ENCODE results near the gene ZDHHC14. TPM values are rescaled to one million over a fixed set of nuclear protein-coding genes. Genes with fewer than 3 reads are reported as not detected.

ZDHHC14 gene
- total RNA-seq, 1 experiment from 2014 or later, result 1.7 TPM

DNA sequence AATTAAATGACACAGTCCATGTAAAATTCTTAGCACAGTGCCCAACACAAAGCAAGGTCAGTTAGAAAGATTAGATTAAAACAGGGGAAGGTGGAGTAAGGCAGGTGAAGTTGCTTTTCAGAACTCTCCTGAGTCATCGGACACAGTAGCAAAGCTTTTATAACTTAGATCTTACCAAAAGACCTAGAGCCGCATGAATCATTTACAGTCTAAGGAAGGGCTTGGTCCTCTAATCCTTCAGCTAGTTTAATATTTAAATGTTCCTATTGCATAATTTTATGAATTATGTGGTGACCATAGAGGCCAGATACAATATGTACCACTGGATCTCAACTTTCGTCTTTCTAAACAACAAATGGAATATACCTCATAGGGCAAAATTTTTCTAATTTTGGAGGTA, 240.0 kb downstream of the ZDHHC14 start:
- no peak overlapping the region for H4K8ac ChIP-seq (replicated peaks; ENCODE audit: insufficient read length, low read depth, low read length)
- H3T11ph ChIP-seq (ENCODE audit: low read length), result no peak overlapping the region
- Mint-ChIP-seq H3K27me3 (ENCODE audit: low read depth) (no peaks in the 10 kb centered on the region; the same call in none of the 2 replicates), H3K4me1 (peaks cover 12 to 14% of the 10 kb centered on the region in 2 experiments), H3K4me3 (no peak overlapping the region), H3K9me3 (peaks cover 0 to 3% of the 10 kb centered on the region in 2 experiments; a peak in 3 of 5 replicates), H3K27ac (no peak overlapping the region), H3K36me3 (ENCODE audit: insufficient read depth in 1 of 3, low read depth in 3 of 3) (peaks cover 0 to 7% (median 0%) of the 10 kb centered on the region in 3 experiments; a peak in 1 of 7 replicates)
- no peak overlapping the region for H3K4me2 ChIP-seq (ENCODE audit: insufficient read depth, insufficient read length, low read length)
- no peak overlapping the region for H2BK15ac ChIP-seq (ENCODE audit: low read depth, low read length)
- no peak overlapping the region for H2BK12ac ChIP-seq (ENCODE audit: insufficient read length, low read depth, low read length)
- H3K27ac ChIP-seq (ENCODE audit: insufficient read length, low read depth, low read length), result no peak overlapping the region
- H3K9me3 ChIP-seq (ENCODE audit: control insufficient read depth, low read depth, low read length), result no peaks in the 10 kb centered on the region
- no peak overlapping the region for H2BK5ac ChIP-seq (ENCODE audit: insufficient read length, low read length)
- H3K4me1 ChIP-seq (ENCODE audit: insufficient read depth, low read length), result no peaks in the 10 kb centered on the region
- no peaks in the 10 kb centered on the region for H3K27me3 ChIP-seq (ENCODE audit: insufficient read depth, low read length)
- H3K9ac ChIP-seq (ENCODE audit: extremely low read depth, insufficient read length, low read length), result no peak overlapping the region
- no peaks in the 10 kb centered on the region for H4K20me1 ChIP-seq (ENCODE audit: control insufficient read depth, insufficient read depth, insufficient read length)
- no peak for TF ChIP-seq CTCF (conservative IDR thresholded peaks at IDR 0.05)
- H2AFZ ChIP-seq (ENCODE audit: low read length), result no peak overlapping the region
- H2AK5ac ChIP-seq (ENCODE audit: insufficient read length, low read length), result no peak overlapping the region
- no CpG with 5 or more reads among the region's 3 CpGs for WGBS (ENCODE audit: extremely low coverage, insufficient read length, low lambda C conversion rate)
- no peak for DNase-seq
- no peaks in the 10 kb centered on the region for H3K79me1 ChIP-seq (ENCODE audit: insufficient read depth, low read depth, low read length, poor library complexity, severe bottlenecking)
- H3K23me2 ChIP-seq (ENCODE audit: insufficient read length, low read depth, low read length, poor library complexity, severe bottlenecking), result no peaks in the 10 kb centered on the region
- no peak overlapping the region for H3K56ac ChIP-seq (ENCODE audit: insufficient read length, low read depth, low read length)
- no peak overlapping the region for H2BK20ac ChIP-seq (ENCODE audit: low read depth, low read length, poor library complexity, severe bottlenecking)
- no peak overlapping the region for H3K4ac ChIP-seq (ENCODE audit: low read depth, low read length)
- H3K23ac ChIP-seq (ENCODE audit: insufficient read length, low read depth, low read length), result no peak overlapping the region
- H4K91ac ChIP-seq (ENCODE audit: insufficient read length, low read depth, low read length), result no peak overlapping the region
- H3K18ac ChIP-seq (ENCODE audit: insufficient read length, low read depth, low read length), result no peak overlapping the region
- no peaks in the 10 kb centered on the region for H3K79me2 ChIP-seq (ENCODE audit: insufficient read depth, low read length)
- no peak overlapping the region for H2BK120ac ChIP-seq (ENCODE audit: low read depth, low read length, poor library complexity, severe bottlenecking)
- H3K14ac ChIP-seq (ENCODE audit: insufficient read depth, low read length), result no peak overlapping the region
- H4K5ac ChIP-seq (ENCODE audit: insufficient read length, low read depth, low read length), result no peak overlapping the region

Measured in H9 (cell line).